Heart right ventricle (tissue), 16 donors: ENCODE measurements around the gene ACTG2. TPM values are rescaled to one million over a fixed set of nuclear protein-coding genes. Genes with fewer than 3 reads are reported as not detected.

ENCODE experiments used
- ATAC-seq, 8 donors: fragments of 200-7000 bp; cut with Tn5 transposase; one replicate each; pipeline ENCODE4 v1.9.1; 2020; ENCODE audit warnings: mild to moderate bottlenecking in 8 of 8, moderate library complexity in 8 of 8, moderate number of reproducible peaks in 1 of 8
- DNase-seq, 2 donors: peaks; one replicate each; pipeline ENCODE4 v3.0.0-alpha.2; 2020
- H3K27ac ChIP-seq, 10 donors: fragments of 200-600 bp; sonication (generic) in 2 of 10; one replicate each; pipeline versions ENCODE4 v1.5.0 to v1.8.0; 2020 to 2022; ENCODE audit warnings: mild to moderate bottlenecking in 3 of 10
- H3K27me3 ChIP-seq, 7 donors: fragments of 200-600 bp; one replicate each; pipeline ENCODE4 v1.8.0; 2021 to 2022; ENCODE audit warnings: mild to moderate bottlenecking in 2 of 7
- H3K36me3 ChIP-seq, 9 donors: fragments of 200-600 bp; sonication (generic) in 1 of 9; one replicate each; pipeline versions ENCODE4 v1.5.0 to v1.8.0; 2020 to 2022; ENCODE audit warnings: mild to moderate bottlenecking in 2 of 9
- H3K4me1 ChIP-seq, 9 donors: fragments of 200-600 bp; sonication (generic) in 1 of 9; one replicate each; pipeline versions ENCODE4 v1.5.0 to v1.8.0; 2020 to 2022; ENCODE audit warnings: mild to moderate bottlenecking in 4 of 9
- H3K4me3 ChIP-seq, 10 donors: fragments of 200-600 bp; sonication (generic) in 2 of 10; one replicate each; pipeline versions ENCODE4 v1.5.0 to v1.8.0; 2020 to 2022; ENCODE audit warnings: mild to moderate bottlenecking in 7 of 10, moderate library complexity in 2 of 10
- H3K9me3 ChIP-seq, 11 donors: fragments of 200-600 bp in 10 of 11; sonication (generic) in 2 of 11; one replicate each; pipeline versions ENCODE4 v1.5.0 to v1.8.0; 2013 to 2022; ENCODE audit warnings: mild to moderate bottlenecking in 2 of 11, control low read depth in 1 of 11, moderate library complexity in 1 of 11
- WGBS, 2 donors: extraction: QIAGEN DNeasy Blood & Tissue Kit; methylation state at CpG; one replicate each; pipeline ENCODE4 v1.1.7; 2013; ENCODE audit warnings: inconsistent platforms in 1 of 2; 5-methylcytosine and 5-hydroxymethylcytosine counted together
- intact Hi-C, 10 donors: fragments of 100-400 bp; cut with DNase I; formaldehyde crosslinking; loops; one replicate each; pipeline versions ENCODE4 v1.11.1 to v1.14.2; 2022
- polyA plus RNA-seq, 2 donors: library from polyadenylated mRNA; stranded (reverse); fragments of 200-250 nt; gene quantifications; one replicate each; pipeline ENCODE4 v1.2.3, GENCODE V29; 2013
- total RNA-seq, 10 donors: library from RNA; stranded (reverse); fragmentation: NEBNext Ultra II Directional in 3 of 10; extraction: Animal tissue kit (Norgen Biotek cat#: 25700) in 3 of 10; gene quantifications; one replicate each; pipeline versions ENCODE4 v1.2.1 to v1.2.4, GENCODE V29; 2021 to 2023
- TF ChIP-seq, protein P1 (sequence below), 9 donors: fragments of 200-600 bp; sonication (generic) in 2 of 9; IDR thresholded peaks; one replicate each; pipeline versions ENCODE4 v1.5.0 to v1.8.0; 2021 to 2022; ENCODE audit warnings: antibody characterized with exemption in 9 of 9, mild to moderate bottlenecking in 5 of 9, moderate library complexity in 1 of 9
- donor health status: Arrhythmogenic right ventricular cardiomyopathy.
- donor health status: ischemic (EF 13 %, LVEDD 7.1; RV severe dilation, severe dysfunction).
- donor health status: healthy with polysubstance abuse.
- donor health status: DM: no; HTN: yes; CAD: no.
- donor health status: DM: no; HTN: no; CAD: no.
- donor health status: ischemic (EF 25% LVEDD 6.9; RV normal size, moderate dysfunction).
- donor health status: ischemic (EF 25% LVEDD 5.7; RV mildly dilated, moderate dysfunction).
- donor health status: healthy.
- donor health status: DM: yes; HTN: yes; CAD: no.
- donor health status: Ischemic cardiomyopathy.
- donor health status: ischemic (EF 35%, LVEDD 5.7; RV mildly dilated, moderate dysfunction).
- donor health status: nonischemic (EF 11% LVEDD 7.7; RV severe dilation, severe dysfunction).
- donor health status: DM: yes; HTN: yes; CAD: no.
- donor health status: PGD.
- donor health status: ischemic (EF 29% LVEDD 5.4; RV normal size, mild dysfunction).
- donor health status: nonischemic (EF 23%, LVEDD 6.1; RV moderate dilation, normal function).

ACTG2 gene
- total and polyA plus RNA-seq, 12 donors = 0.52 to 44.1 (median 2.0) TPM

DNA sequence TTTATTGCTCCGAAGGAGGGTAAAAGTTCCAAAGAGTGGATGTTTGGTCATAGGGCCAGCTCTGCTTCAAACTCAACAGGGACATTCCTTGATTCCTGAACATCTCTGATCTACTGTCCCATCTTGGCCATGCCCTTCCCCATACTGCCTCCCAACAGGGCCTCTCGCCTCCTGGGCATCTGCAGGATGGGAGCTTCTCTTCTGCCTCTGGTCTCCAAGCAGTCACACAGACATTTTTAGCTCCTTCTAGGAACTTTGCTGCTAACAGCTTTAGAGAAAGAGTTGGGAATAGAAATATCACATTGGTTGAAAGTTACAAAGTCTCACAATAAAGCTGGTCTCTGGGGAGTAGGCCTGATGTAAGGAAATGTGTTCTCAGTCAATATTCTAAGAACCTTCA, 24.5 kb downstream of the ACTG2 start:
- Histone ChIP-seq H3K9me3 (no peaks in the 10 kb centered on the region), H3K4me1 (no peaks in the 10 kb centered on the region), H3K27me3 (peaks cover 0 to 30% (median 12%) of the 10 kb centered on the region in 7 donors), H3K4me3 (no peak overlapping the region), H3K36me3 (no peaks in the 10 kb centered on the region), H3K27ac (no peak overlapping the region)
- TF ChIP-seq, protein P1, sequence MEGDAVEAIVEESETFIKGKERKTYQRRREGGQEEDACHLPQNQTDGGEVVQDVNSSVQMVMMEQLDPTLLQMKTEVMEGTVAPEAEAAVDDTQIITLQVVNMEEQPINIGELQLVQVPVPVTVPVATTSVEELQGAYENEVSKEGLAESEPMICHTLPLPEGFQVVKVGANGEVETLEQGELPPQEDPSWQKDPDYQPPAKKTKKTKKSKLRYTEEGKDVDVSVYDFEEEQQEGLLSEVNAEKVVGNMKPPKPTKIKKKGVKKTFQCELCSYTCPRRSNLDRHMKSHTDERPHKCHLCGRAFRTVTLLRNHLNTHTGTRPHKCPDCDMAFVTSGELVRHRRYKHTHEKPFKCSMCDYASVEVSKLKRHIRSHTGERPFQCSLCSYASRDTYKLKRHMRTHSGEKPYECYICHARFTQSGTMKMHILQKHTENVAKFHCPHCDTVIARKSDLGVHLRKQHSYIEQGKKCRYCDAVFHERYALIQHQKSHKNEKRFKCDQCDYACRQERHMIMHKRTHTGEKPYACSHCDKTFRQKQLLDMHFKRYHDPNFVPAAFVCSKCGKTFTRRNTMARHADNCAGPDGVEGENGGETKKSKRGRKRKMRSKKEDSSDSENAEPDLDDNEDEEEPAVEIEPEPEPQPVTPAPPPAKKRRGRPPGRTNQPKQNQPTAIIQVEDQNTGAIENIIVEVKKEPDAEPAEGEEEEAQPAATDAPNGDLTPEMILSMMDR (IDR thresholded peaks at IDR 0.05) = no peak
- no peak for DNase-seq
- intact Hi-C loops = no loop called here
- WGBS, 2 donors = 46 to 93% methylated on average over 2 of the region's 2 CpGs
- ATAC-seq = no peak

DNA sequence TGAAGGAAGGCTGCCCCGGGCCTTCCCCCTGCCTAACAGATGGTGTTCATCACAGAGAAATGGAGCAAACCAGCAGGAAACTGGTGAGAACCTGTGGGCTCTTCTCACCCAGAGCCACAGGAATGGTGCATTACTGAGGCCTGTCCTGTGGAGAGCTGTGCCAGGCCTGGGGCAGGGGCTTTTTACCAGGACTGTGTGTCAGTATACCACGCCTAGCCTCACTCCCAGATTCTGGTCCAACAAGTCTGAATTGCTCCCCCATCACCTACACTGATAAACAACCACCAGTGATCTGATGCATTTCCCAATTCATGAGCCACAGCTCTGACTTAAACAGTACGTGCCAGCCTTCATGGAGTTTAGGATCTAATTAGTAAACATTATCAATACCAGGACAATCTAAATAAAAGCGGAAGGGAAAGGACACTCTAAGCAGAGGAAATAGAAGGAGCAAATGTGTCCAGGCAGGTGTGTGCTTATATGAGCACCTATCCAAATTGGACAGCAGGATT, 24.9 kb downstream of the ACTG2 start:
- intact Hi-C loops = no loop called here
- ATAC-seq = no peak
- no peaks in the 10 kb centered on the region for H3K36me3 ChIP-seq
- no peak overlapping the region for H3K4me3 ChIP-seq
- H3K27me3 ChIP-seq = peaks cover 0 to 30% (median 12%) of the 10 kb centered on the region in 7 donors
- WGBS, 2 donors = 77 to 80% methylated on average over 4 of the region's 4 CpGs
- no peak for DNase-seq
- H3K27ac ChIP-seq = no peak overlapping the region
- no peaks in the 10 kb centered on the region for H3K4me1 ChIP-seq
- H3K9me3 ChIP-seq = no peaks in the 10 kb centered on the region
- TF ChIP-seq, protein P1 (IDR thresholded peaks at IDR 0.05) = no peak

DNA sequence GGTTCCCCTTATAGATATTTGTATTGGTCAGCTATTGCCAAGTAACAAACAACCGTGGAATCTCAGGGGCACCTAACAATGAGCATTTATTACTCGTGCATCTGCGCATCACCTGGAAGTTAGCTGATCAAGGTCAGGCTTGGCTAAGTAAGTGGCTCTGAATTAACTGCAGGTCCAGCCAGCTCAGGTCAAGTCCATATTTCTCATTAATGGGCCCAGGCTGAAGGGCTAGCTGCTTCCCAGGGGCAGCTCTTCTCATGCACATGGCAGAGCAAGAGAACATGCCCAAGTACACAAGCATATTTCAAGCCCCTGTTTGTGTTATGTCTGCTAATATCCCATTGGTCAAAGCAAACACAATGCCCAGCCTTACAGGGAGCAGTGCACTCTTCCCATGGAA, 26.0 kb downstream of the ACTG2 start:
- no peak for DNase-seq
- no peak overlapping the region for H3K27ac ChIP-seq
- 90 to 96% methylated on average over 3 of the region's 3 CpGs for WGBS, 2 donors
- no peaks in the 10 kb centered on the region for H3K9me3 ChIP-seq
- peaks cover 0 to 30% (median 12%) of the 10 kb centered on the region in 7 donors for H3K27me3 ChIP-seq
- no peaks in the 10 kb centered on the region for H3K4me1 ChIP-seq
- no peak for ATAC-seq
- no peaks in the 10 kb centered on the region for H3K36me3 ChIP-seq
- intact Hi-C loops = no loop called here
- TF ChIP-seq, protein P1 (IDR thresholded peaks at IDR 0.05) = no peak
- no peak overlapping the region for H3K4me3 ChIP-seq

DNA sequence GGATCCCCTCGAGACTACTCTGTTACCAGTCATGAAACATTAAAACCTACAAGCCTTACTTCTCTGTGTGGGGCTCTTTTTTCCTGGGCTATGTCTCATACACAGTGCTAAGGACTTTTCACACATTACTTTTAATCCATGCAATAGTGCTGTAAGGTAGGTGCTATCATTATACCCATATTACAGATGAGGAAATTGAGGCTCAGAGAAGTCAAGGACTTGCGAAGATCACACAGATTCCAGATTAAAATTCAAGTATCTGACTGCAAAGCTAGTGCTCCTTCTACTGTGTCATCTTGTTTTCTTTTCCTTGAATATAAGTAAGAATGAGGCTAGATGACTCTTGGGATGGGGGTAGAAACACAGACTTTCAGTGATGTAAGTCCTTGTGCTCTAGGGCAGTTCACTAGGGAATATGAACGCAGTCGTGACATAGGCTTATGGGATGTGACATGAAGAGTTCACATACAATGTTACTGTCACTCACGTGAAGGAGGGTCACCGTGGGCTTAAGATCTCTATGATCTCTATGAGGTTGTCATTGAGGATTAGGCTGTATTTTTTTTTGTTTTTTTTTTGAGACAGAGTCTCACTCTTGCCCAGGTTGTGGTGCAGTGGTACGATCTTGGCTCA, 26.9 kb downstream of the ACTG2 start:
- H3K9me3 ChIP-seq = no peaks in the 10 kb centered on the region
- TF ChIP-seq, protein P1 (IDR thresholded peaks at IDR 0.05) = no peak
- H3K36me3 ChIP-seq = no peaks in the 10 kb centered on the region
- no peak for ATAC-seq
- no peaks in the 10 kb centered on the region for H3K4me1 ChIP-seq
- intact Hi-C loops = loop anchor here in 4 of 10 donors (10.0 kb wide), 5 partner anchors 55 to 225 kb away; partner anchors contain the start of genes BOLA3 (in 1 of the 4), STAMBP (in 1 of the 4) and TET3 (in 1 of the 4)
- peaks cover 0 to 30% (median 12%) of the 10 kb centered on the region in 7 donors for H3K27me3 ChIP-seq
- H3K27ac ChIP-seq = no peak overlapping the region
- WGBS, 2 donors = 84 to 86% methylated on average over 7 of the region's 7 CpGs
- DNase-seq = no peak
- no peak overlapping the region for H3K4me3 ChIP-seq
